ENCODE data around the gene AZU1. TPM values are rescaled to one million over a fixed set of nuclear protein-coding genes. Genes with fewer than 3 reads are reported as not detected.

Gene AZU1
- total and polyA plus RNA-seq, 2 experiments from 2014 or later, result not detected

GRCh38 chr19:798415-799075 is 29.1 kb upstream of the AZU1 start:
- Histone ChIP-seq H3K36me3 (ENCODE audit: low read depth) (0 out of 2 replicates have a peak, but pooled peaks cover 10% of the 10 kb centered on the region), H3F3A (ENCODE audit: insufficient read depth) (peaks cover 8% of the 10 kb centered on the region), H3K4me1 (ENCODE audit: insufficient read depth) (peaks cover 32% of the 10 kb centered on the region), H3K9ac (peak overlapping the region; percentile 94), H3K4me2 (ENCODE audit: unreplicated experiment) (peak overlapping the region; percentile 98), H3K79me2 (ENCODE audit: insufficient read depth) (peaks cover 57% of the 10 kb centered on the region), H3K9me2 (ENCODE audit: insufficient read depth) (no peaks in the 10 kb centered on the region), H4K20me1 (ENCODE audit: insufficient read depth) (peaks cover 30% of the 10 kb centered on the region), H3K27me3 (replicated peaks; ENCODE audit: insufficient read depth) (no peaks in the 10 kb centered on the region), H3K27ac (peak overlapping the region; percentile 93), H3K4me3 (peak overlapping the region; percentile 86), H3K9me3 (ENCODE audit: low read depth) (no peaks in the 10 kb centered on the region), H2AFZ (no peak overlapping the region)
- peak; percentile 57 for DNase-seq
- in situ Hi-C loops (cut with MboI), result no loop called here
- TF ChIP-seq EZH2phosphoT487 (IDR thresholded peaks at IDR 0.05; ENCODE audit: insufficient read depth, low read depth) (no peak), EZH2 (IDR thresholded peaks at IDR 0.05; ENCODE audit: insufficient read depth, poor library complexity, severe bottlenecking) (no peak)
- WGBS, 2 experiments (ENCODE audit: low coverage in 1 of 2, low lambda C conversion rate in 2 of 2, missing lambda C conversion rate in 2 of 2), result 1% methylated on average over 38 of the region's 44 CpGs

- Histone ChIP-seq H2AFZ (no peak overlapping the region), H3K9me2 (ENCODE audit: insufficient read depth) (no peaks in the 10 kb centered on the region), H3K4me3 (peak overlapping the region; percentile 86), H3K27me3 (replicated peaks; ENCODE audit: insufficient read depth) (no peaks in the 10 kb centered on the region), H3K79me2 (ENCODE audit: insufficient read depth) (peaks cover 64% of the 10 kb centered on the region), H3F3A (ENCODE audit: insufficient read depth) (peaks cover 8% of the 10 kb centered on the region), H3K9ac (peak overlapping the region; percentile 94), H3K4me1 (ENCODE audit: insufficient read depth) (peaks cover 32% of the 10 kb centered on the region), H3K4me2 (ENCODE audit: unreplicated experiment) (peak overlapping the region; percentile 98), H3K9me3 (ENCODE audit: low read depth) (no peaks in the 10 kb centered on the region), H3K36me3 (ENCODE audit: low read depth) (peaks cover 10% of the 10 kb centered on the region; the same call in 1 of the 2 replicates), H3K27ac (peak overlapping the region; percentile 93), H4K20me1 (ENCODE audit: insufficient read depth) (peaks cover 30% of the 10 kb centered on the region)
- WGBS, 2 experiments (ENCODE audit: low coverage in 1 of 2, low lambda C conversion rate in 2 of 2, missing lambda C conversion rate in 2 of 2), result 2% methylated on average over 24 to 28 of the region's 28 CpGs
- in situ Hi-C loops (cut with MboI), result no loop called here
- DNase-seq, result peak; percentile 70
- no peak for TF ChIP-seq EZH2 (IDR thresholded peaks at IDR 0.05; ENCODE audit: insufficient read depth, poor library complexity, severe bottlenecking)
- no peak for TF ChIP-seq EZH2phosphoT487 (IDR thresholded peaks at IDR 0.05; ENCODE audit: insufficient read depth, low read depth)
Observed at GRCh38 chr19:799076-799881, 28.4 kb upstream of the AZU1 start.

GRCh38 chr19:800360-801029 is 27.1 kb upstream of the AZU1 start:
- no peaks in the 10 kb centered on the region for H3K9me3 ChIP-seq (ENCODE audit: low read depth)
- peaks cover 8% of the 10 kb centered on the region for H3F3A ChIP-seq (ENCODE audit: insufficient read depth)
- H3K27ac ChIP-seq, result peak overlapping the region; percentile 93
- no peaks in the 10 kb centered on the region for H3K9me2 ChIP-seq (ENCODE audit: insufficient read depth)
- peak overlapping the region; percentile 98 for H3K4me2 ChIP-seq (ENCODE audit: unreplicated experiment)
- no peak overlapping the region for H2AFZ ChIP-seq
- TF ChIP-seq EZH2 (IDR thresholded peaks at IDR 0.05; ENCODE audit: insufficient read depth, poor library complexity, severe bottlenecking) (no peak), EZH2phosphoT487 (IDR thresholded peaks at IDR 0.05; ENCODE audit: insufficient read depth, low read depth) (no peak)
- peak overlapping the region; percentile 94 for H3K9ac ChIP-seq
- DNase-seq, result peak; percentile 74
- peaks cover 32% of the 10 kb centered on the region for H3K4me1 ChIP-seq (ENCODE audit: insufficient read depth)
- H3K27me3 ChIP-seq (replicated peaks; ENCODE audit: insufficient read depth), result no peaks in the 10 kb centered on the region
- in situ Hi-C loops (cut with MboI), result no loop called here
- peak overlapping the region; percentile 86 for H3K4me3 ChIP-seq
- H4K20me1 ChIP-seq (ENCODE audit: insufficient read depth), result peaks cover 30% of the 10 kb centered on the region
- H3K79me2 ChIP-seq (ENCODE audit: insufficient read depth), result peaks cover 76% of the 10 kb centered on the region
- peaks cover 20% of the 10 kb centered on the region; the same call in 1 of the 2 replicates for H3K36me3 ChIP-seq (ENCODE audit: low read depth)
- WGBS, 2 experiments (ENCODE audit: low coverage in 1 of 2, low lambda C conversion rate in 2 of 2, missing lambda C conversion rate in 2 of 2), result 13 to 16% methylated on average over 17 of the region's 17 CpGs
